GM10847 (cell line): ENCODE results near the gene NAPSA.

Source experiments
- POLR2A ChIP-seq: IDR thresholded peaks from 2 replicates; pipeline ENCODE4 v1.6.1; 2011; ENCODE audit not compliant: insufficient read length; ENCODE audit errors: extremely low read depth

NAPSA gene

GRCh38 chr19:50349277-50350057 lies 16.0 kb downstream of the NAPSA start:
- TF ChIP-seq POLR2A = no peak

- peak; percentile 73 for TF ChIP-seq POLR2A
Measured at GRCh38 chr19:50344661-50345318, 20.6 kb downstream of the NAPSA start.

- TF ChIP-seq POLR2A = no peak
Measured at GRCh38 chr19:50341091-50341564, 24.3 kb downstream of the NAPSA start.

GRCh38 chr19:50340331-50340730 lies 25.1 kb downstream of the NAPSA start:
- no peak for TF ChIP-seq POLR2A

GRCh38 chr19:50334741-50335421 lies 30.6 kb downstream of the NAPSA start:
- TF ChIP-seq POLR2A = no peak

- TF ChIP-seq POLR2A = peak; percentile 33
Measured at GRCh38 chr19:50333737-50334617, 31.5 kb downstream of the NAPSA start.

GRCh38 chr19:50333235-50333736 lies 32.2 kb downstream of the NAPSA start:
- TF ChIP-seq POLR2A = no peak

GRCh38 chr19:50332244-50333038 lies 33.0 kb downstream of the NAPSA start:
- TF ChIP-seq POLR2A = no peak

- no peak for TF ChIP-seq POLR2A
Measured at GRCh38 chr19:50331994-50332243, 33.5 kb downstream of the NAPSA start.

- TF ChIP-seq POLR2A = no peak
Measured at GRCh38 chr19:50331221-50331993, 34.0 kb downstream of the NAPSA start.

GRCh38 chr19:50330365-50331078 lies 34.9 kb downstream of the NAPSA start:
- TF ChIP-seq POLR2A = peak; percentile 29

GRCh38 chr19:50329146-50329925 lies 36.1 kb downstream of the NAPSA start, which contains the start of gene KCNC3:
TSS of gene KCNC3 (minus strand) at chr19:50329377. CDS start at chr19:50329082, 295 bp downstream.
- TF ChIP-seq POLR2A = peak; percentile 28
